ENCODE data around the gene UNC79. TPM values are rescaled to one million over a fixed set of nuclear protein-coding genes. Genes with fewer than 3 reads are reported as not detected.
A peak's percentile ranks its signal among the peaks of the same experiment; 100 is the strongest.

UNC79 gene
- total RNA-seq, 2 experiments from 2014 or later, result 0.04 to 0.05 TPM

DNA sequence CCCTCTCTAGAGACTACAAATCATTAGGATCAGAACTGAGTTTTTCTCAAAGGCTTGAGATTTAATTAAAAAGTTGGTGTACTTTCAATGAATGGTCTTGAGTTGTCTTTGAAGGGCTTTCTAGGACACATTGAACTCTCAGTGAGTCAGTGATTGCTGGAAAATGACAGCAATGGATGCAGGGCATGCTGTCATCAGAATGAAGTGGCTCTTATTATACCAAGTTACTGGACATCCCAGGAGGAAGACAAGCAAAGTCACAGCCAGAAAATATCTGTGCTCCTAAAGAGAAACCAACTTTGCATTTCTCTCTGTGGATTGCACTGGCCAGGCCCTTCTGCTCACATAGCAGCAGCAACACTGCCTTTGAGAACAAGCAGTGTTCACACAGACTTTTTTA is 244.9 kb downstream of the UNC79 start:
- Mint-ChIP-seq H3K4me1 (ENCODE audit: low read depth) (no peaks in the 10 kb centered on the region), H3K27me3 (peaks cover 11% of the 10 kb centered on the region), H3K9me3 (no peaks in the 10 kb centered on the region), H3K4me3 (no peak overlapping the region), H3K27ac (no peak overlapping the region), H3K36me3 (ENCODE audit: low read depth) (no peaks in the 10 kb centered on the region)
- ATAC-seq (no peak), DNase-seq (no peak)
- ChIA-PET POLR2A (no interaction called here), CTCF (no interaction called here)
- TF ChIP-seq, protein P1, sequence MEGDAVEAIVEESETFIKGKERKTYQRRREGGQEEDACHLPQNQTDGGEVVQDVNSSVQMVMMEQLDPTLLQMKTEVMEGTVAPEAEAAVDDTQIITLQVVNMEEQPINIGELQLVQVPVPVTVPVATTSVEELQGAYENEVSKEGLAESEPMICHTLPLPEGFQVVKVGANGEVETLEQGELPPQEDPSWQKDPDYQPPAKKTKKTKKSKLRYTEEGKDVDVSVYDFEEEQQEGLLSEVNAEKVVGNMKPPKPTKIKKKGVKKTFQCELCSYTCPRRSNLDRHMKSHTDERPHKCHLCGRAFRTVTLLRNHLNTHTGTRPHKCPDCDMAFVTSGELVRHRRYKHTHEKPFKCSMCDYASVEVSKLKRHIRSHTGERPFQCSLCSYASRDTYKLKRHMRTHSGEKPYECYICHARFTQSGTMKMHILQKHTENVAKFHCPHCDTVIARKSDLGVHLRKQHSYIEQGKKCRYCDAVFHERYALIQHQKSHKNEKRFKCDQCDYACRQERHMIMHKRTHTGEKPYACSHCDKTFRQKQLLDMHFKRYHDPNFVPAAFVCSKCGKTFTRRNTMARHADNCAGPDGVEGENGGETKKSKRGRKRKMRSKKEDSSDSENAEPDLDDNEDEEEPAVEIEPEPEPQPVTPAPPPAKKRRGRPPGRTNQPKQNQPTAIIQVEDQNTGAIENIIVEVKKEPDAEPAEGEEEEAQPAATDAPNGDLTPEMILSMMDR (IDR thresholded peaks at IDR 0.05), result no peak
- intact Hi-C loops (cut with micrococcal nuclease), result no loop called here

- H3K36me3 Mint-ChIP-seq (ENCODE audit: low read depth), result no peaks in the 10 kb centered on the region
- H3K27ac Mint-ChIP-seq, result no peak overlapping the region
- intact Hi-C loops (cut with micrococcal nuclease), result no loop called here
- no peaks in the 10 kb centered on the region for H3K9me3 Mint-ChIP-seq
- TF ChIP-seq, protein P1 (IDR thresholded peaks at IDR 0.05), result no peak
- ATAC-seq (no peak), DNase-seq (no peak)
- H3K27me3 Mint-ChIP-seq, result peaks cover 11% of the 10 kb centered on the region
- H3K4me3 Mint-ChIP-seq, result no peak overlapping the region
- POLR2A ChIA-PET, result no interaction called here
- CTCF ChIA-PET, result no interaction called here
- H3K4me1 Mint-ChIP-seq (ENCODE audit: low read depth), result no peaks in the 10 kb centered on the region
These were observed 245.7 kb downstream of the UNC79 start for GRCh38 chr14:93676416-93676958.

DNA sequence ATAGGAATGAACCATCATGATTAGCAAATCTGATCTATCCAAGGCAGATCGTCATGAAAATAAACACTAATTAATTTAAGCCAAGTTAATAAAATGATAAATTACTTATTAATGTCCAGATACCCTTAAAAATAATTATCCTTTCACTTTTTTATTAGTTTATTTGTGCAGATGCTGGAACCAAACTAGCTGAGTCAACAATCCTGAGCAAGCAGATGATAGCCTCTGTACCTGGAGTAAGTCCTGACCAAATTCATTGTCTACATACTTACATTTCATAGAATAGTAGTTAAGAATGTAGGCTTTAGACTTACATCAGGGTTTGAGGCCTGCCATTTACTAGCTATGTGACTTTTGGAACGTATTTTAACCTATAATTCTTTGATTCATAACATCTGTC is 251.7 kb downstream of the UNC79 start:
- no peak overlapping the region for H3K27ac Mint-ChIP-seq
- POLR2A ChIA-PET, result no interaction called here
- H3K4me1 Mint-ChIP-seq (ENCODE audit: low read depth), result no peaks in the 10 kb centered on the region
- H3K27me3 Mint-ChIP-seq, result peaks cover 8% of the 10 kb centered on the region
- no peaks in the 10 kb centered on the region for H3K36me3 Mint-ChIP-seq (ENCODE audit: low read depth)
- no peak for ATAC-seq
- H3K4me3 Mint-ChIP-seq, result no peak overlapping the region
- TF ChIP-seq, protein P1 (IDR thresholded peaks at IDR 0.05), result no peak
- intact Hi-C loops (cut with micrococcal nuclease), result no loop called here
- H3K9me3 Mint-ChIP-seq, result no peaks in the 10 kb centered on the region
- CTCF ChIA-PET, result no interaction called here
- no peak for DNase-seq

DNA sequence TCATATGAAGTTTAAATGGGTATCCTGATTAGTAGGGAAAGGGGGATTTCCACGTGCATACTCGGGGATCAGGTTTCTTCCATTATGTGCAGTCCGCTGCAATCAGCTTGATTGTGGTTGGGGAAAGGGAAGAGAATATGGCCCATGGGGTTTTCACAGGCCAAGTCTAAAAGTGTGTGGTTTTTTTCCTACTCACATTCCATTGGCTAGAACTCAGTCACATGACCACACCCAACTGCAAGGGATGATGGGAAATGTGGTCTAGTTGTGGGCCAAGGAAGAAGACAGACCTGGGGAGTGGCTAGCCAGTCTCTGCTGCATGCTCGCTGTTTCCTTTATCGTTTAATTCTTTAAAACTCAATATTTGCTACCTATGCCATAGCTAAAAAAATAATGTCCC is 252.5 kb downstream of the UNC79 start:
- DNase-seq (peak; percentile 5), ATAC-seq (no peak)
- Mint-ChIP-seq H3K27ac (no peak overlapping the region), H3K27me3 (peaks cover 12% of the 10 kb centered on the region), H3K36me3 (ENCODE audit: low read depth) (no peaks in the 10 kb centered on the region), H3K4me1 (ENCODE audit: low read depth) (no peaks in the 10 kb centered on the region), H3K9me3 (no peaks in the 10 kb centered on the region), H3K4me3 (no peak overlapping the region)
- intact Hi-C loops (cut with micrococcal nuclease), result no loop called here
- CTCF ChIA-PET, result no interaction called here
- TF ChIP-seq, protein P1 (IDR thresholded peaks at IDR 0.05), result no peak
- POLR2A ChIA-PET, result no interaction called here

DNA sequence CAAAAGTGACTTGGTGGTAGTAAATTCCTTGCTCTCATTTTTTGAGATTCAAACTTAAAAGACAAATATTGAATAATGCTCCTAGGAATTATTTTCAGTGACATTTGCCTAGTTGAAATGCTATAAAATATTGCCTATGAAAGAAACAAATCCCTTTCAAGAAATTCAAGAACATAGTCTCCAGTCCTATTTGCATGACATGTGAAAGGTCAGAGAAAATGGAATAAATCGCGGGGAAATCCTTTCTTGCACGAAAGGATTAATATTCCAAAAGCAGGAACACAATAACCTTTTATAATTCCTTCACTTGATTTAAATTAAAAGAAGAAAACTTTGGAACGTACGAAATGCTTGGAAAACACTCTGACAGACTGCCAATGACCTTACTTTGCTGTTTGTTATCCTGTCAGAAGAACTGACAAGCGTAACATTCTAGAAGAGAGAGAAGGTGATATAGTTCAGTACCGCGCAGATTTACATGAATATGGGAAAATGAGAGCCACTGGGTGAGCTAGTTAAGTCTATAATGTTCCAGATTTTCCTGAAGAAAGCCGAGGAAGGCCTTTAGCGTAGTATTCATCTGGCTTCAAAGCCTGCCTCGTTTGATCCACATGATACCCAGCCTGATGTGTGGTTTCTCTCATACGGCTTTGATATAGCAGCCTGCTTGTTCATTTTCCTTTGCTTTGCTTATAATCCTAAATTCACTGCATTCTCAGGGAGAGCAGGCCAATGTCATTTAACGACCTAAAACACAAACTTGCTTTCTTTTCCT is 254.6 kb downstream of the UNC79 start:
- ATAC-seq (no peak), DNase-seq (no peak)
- ChIA-PET CTCF (interaction anchor here (0.7 to 1.4 kb wide), 2 partner anchors 34 to 208 kb away, joined by 3 to 4 read pairs; no protein-coding TSS in a partner anchor), POLR2A (no interaction called here)
- intact Hi-C loops (cut with micrococcal nuclease), result no loop called here
- Mint-ChIP-seq H3K4me3 (no peak overlapping the region), H3K9me3 (no peaks in the 10 kb centered on the region), H3K27ac (no peak overlapping the region), H3K4me1 (ENCODE audit: low read depth) (no peaks in the 10 kb centered on the region), H3K27me3 (peaks cover 19% of the 10 kb centered on the region), H3K36me3 (ENCODE audit: low read depth) (no peaks in the 10 kb centered on the region)
- TF ChIP-seq, protein P1 (IDR thresholded peaks at IDR 0.05), result no peak
